Type B pancreatic cell (in vitro differentiated cells): ENCODE data around the gene ACAP2. TPM values are rescaled to one million over a fixed set of nuclear protein-coding genes. Genes with fewer than 3 reads are reported as not detected.
A peak's percentile ranks its signal among the peaks of the same experiment; 100 is the strongest.

Experiments used
- DNase-seq: peaks from one replicate; pipeline ENCODE4 v3.0.0; 2021; ENCODE audit warnings: mixed read lengths; ENCODE audit not compliant: unreplicated experiment; ENCODE audit errors: extremely low spot score
- H3K27ac Mint-ChIP-seq: 2 replicates; pipeline ENCODE4 v1.8.0; 2021; ENCODE audit warnings: mild to moderate bottlenecking, mixed read lengths
- H3K27me3 Mint-ChIP-seq: 2 replicates; pipeline ENCODE4 v1.8.0; 2021; ENCODE audit warnings: mixed read lengths
- H3K36me3 Mint-ChIP-seq: 2 replicates; pipeline ENCODE4 v1.8.0; 2021; ENCODE audit warnings: mixed read lengths
- H3K4me1 Mint-ChIP-seq: one replicate; pipeline ENCODE4 v1.8.0; 2021; ENCODE audit warnings: mixed read lengths; ENCODE audit not compliant: unreplicated experiment
- H3K4me3 Mint-ChIP-seq: 2 replicates; pipeline ENCODE4 v1.8.0; 2021; ENCODE audit warnings: mild to moderate bottlenecking, mixed read lengths
- H3K9me3 Mint-ChIP-seq: 2 replicates; pipeline ENCODE4 v1.8.0; 2021; ENCODE audit warnings: mixed read lengths
- total RNA-seq: library from RNA; stranded (reverse); gene quantifications from 2 replicates; pipeline ENCODE4 v1.2.1, GENCODE V29; 2021; ENCODE audit warnings: low replicate concordance
- TF ChIP-seq, protein P1 (sequence below): fragments of 200-600 bp; sonication (generic); conservative IDR thresholded peaks from 2 replicates; pipeline ENCODE4 v1.5.0; 2021; ENCODE audit warnings: antibody characterized with exemption, mild to moderate bottlenecking

The ACAP2 gene
- total RNA-seq, 1 donor from 2014 or later = 36.6 TPM

DNA sequence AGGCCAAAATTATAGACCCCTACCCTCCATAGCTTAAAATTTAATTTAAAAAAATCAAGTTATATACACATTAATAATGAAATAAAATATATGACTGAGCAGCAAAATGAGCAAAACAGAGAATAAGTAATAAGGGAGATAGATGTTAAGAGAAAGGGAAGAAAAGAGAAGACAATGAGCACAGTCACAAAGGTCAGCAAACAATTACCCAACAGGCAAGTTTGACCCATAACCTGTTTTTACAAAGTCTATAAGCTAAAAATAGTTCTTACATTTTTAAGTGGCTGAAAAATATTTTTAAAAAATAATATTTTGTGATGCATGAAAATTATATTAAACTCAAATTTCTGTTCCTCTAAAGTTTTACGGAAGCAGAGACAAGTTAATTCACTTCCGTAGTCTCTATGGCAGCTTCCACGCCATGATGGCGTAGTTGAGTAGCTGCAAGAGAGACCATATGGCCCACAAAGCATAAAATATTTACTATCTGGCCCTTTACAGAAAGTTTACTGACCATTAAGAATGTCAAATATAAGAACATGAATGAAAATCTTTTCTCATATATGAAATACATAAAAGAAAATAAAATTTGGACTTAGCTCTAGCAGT, 47.5 kb downstream of the ACAP2 start:
- DNase-seq = no peak
- Mint-ChIP-seq H3K36me3 (no peaks in the 10 kb centered on the region), H3K9me3 (no peaks in the 10 kb centered on the region), H3K4me3 (no peak overlapping the region), H3K27me3 (no peaks in the 10 kb centered on the region), H3K27ac (no peak overlapping the region), H3K4me1 (peaks cover 8% of the 10 kb centered on the region)
- TF ChIP-seq, protein P1, sequence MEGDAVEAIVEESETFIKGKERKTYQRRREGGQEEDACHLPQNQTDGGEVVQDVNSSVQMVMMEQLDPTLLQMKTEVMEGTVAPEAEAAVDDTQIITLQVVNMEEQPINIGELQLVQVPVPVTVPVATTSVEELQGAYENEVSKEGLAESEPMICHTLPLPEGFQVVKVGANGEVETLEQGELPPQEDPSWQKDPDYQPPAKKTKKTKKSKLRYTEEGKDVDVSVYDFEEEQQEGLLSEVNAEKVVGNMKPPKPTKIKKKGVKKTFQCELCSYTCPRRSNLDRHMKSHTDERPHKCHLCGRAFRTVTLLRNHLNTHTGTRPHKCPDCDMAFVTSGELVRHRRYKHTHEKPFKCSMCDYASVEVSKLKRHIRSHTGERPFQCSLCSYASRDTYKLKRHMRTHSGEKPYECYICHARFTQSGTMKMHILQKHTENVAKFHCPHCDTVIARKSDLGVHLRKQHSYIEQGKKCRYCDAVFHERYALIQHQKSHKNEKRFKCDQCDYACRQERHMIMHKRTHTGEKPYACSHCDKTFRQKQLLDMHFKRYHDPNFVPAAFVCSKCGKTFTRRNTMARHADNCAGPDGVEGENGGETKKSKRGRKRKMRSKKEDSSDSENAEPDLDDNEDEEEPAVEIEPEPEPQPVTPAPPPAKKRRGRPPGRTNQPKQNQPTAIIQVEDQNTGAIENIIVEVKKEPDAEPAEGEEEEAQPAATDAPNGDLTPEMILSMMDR = no peak

DNA sequence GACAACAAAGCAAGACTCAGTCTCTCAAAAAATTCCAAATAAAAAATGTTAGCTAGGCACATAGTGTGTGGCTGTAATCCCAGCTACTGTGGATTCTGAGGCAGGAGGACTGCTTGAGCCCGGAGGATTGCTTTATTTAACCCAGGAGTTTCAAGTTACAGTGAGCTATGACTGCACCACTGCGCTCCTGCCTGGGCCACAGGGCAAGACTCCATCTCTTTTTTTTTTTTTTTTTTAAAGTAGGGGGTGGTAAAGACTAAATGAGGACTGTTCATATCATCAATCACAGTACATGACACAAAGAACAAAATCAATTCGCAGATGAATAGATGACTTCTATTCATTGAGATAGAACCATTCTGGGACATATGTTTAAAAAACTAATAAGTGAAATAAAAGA, 48.1 kb downstream of the ACAP2 start:
- DNase-seq = no peak
- H3K9me3 Mint-ChIP-seq = no peaks in the 10 kb centered on the region
- H3K4me1 Mint-ChIP-seq = peaks cover 8% of the 10 kb centered on the region
- H3K27me3 Mint-ChIP-seq = no peaks in the 10 kb centered on the region
- H3K36me3 Mint-ChIP-seq = no peaks in the 10 kb centered on the region
- TF ChIP-seq, protein P1 = no peak
- H3K4me3 Mint-ChIP-seq = no peak overlapping the region
- no peak overlapping the region for H3K27ac Mint-ChIP-seq

DNA sequence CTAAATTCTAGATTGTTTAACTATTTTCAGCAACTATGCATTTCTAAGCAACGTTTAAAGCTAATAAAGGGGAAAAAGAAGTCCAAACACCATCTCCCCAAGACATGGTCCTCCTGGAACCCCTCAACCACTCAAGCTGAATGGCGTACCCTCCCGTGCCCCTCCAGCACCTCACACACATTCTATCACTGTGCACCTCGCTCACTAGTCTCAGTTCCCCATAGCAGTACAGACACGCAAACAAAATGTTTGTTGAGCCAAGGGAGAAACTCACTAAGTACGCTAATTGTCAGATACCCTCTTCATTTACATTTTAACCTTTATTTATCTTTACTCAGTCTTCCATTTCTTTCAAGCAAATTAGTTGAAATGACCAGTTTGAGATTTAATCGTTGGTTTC, 48.8 kb downstream of the ACAP2 start:
- Mint-ChIP-seq H3K27me3 (no peaks in the 10 kb centered on the region), H3K4me3 (no peak overlapping the region), H3K36me3 (no peaks in the 10 kb centered on the region), H3K4me1 (peaks cover 8% of the 10 kb centered on the region), H3K27ac (no peak overlapping the region), H3K9me3 (no peaks in the 10 kb centered on the region)
- TF ChIP-seq, protein P1 = no peak
- no peak for DNase-seq

DNA sequence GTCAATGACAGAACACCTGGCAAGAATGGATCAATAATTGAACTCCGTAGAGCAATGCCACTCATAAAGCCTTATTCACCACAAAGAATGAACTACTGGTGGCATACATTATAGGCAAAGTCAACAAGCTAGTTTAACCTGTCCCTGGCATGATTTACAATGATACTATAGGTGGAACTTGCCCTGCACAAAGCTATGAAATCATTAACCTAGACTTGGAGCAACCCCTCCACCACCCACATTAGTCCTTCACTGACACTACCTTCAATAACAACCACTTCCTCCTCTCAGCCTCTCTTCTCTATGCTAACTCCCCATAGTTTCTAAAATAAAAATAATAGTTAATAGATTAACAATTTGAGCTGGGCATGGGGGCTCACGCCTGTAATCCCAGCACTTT, 54.4 kb downstream of the ACAP2 start:
- DNase-seq = no peak
- TF ChIP-seq, protein P1 = no peak
- Mint-ChIP-seq H3K9me3 (peaks cover 5% of the 10 kb centered on the region), H3K27me3 (no peaks in the 10 kb centered on the region), H3K36me3 (no peaks in the 10 kb centered on the region), H3K27ac (peak overlapping the region; percentile 41), H3K4me3 (no peak overlapping the region), H3K4me1 (peaks cover 12% of the 10 kb centered on the region)

DNA sequence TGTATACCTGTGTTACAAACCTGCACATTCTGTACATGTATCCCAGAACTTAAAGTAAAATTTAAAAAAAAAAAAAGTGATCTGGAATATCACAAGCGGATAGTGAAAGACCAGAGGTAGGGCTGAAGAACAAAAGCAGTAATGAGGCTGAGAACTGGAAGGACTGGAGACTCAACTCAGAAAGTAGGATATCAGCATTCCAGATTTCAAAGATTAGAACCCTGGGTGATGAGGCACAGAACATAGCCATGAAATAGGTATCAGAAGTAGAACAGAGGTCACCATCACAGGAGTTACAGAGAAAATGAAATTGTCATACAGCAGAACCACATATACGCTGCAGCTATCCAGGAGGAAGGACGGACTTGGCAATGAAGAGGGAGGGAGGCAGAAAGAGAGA, 56.1 kb downstream of the ACAP2 start:
- no peak for DNase-seq
- H3K36me3 Mint-ChIP-seq = no peaks in the 10 kb centered on the region
- no peaks in the 10 kb centered on the region for H3K27me3 Mint-ChIP-seq
- TF ChIP-seq, protein P1 = no peak
- H3K9me3 Mint-ChIP-seq = peaks cover 5% of the 10 kb centered on the region
- H3K27ac Mint-ChIP-seq = peak overlapping the region; percentile 93
- H3K4me1 Mint-ChIP-seq = peaks cover 11% of the 10 kb centered on the region
- peak overlapping the region; percentile 52 for H3K4me3 Mint-ChIP-seq

DNA sequence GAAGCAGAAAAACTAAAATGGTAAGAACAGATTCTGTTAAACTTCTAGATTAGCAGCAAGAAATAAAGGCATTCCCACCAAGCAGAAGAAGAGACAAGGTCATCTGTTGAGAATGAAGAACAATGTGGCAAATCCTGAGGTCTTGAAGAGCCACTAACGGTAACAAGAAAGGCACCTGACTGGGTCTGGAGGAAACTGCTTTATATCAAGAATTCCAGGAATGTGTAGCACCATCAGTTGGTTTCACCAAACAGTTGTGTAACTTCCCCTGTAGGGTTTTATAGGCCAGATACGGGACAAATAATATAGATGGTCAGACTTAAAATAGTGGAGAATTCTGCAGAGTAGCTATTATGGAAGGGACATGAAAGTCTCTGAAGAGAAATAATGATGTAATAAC, 57.3 kb downstream of the ACAP2 start:
- peaks cover 20% of the 10 kb centered on the region for H3K4me1 Mint-ChIP-seq
- peaks cover 10% of the 10 kb centered on the region for H3K36me3 Mint-ChIP-seq
- no peaks in the 10 kb centered on the region for H3K27me3 Mint-ChIP-seq
- no peak for DNase-seq
- H3K4me3 Mint-ChIP-seq = peak overlapping the region; percentile 2
- TF ChIP-seq, protein P1 = no peak
- peaks cover 5% of the 10 kb centered on the region for H3K9me3 Mint-ChIP-seq
- H3K27ac Mint-ChIP-seq = peak overlapping the region; percentile 89
